Kidney epithelial cell (primary cell): ENCODE results near the gene BPIFB3. TPM values are rescaled to one million over a fixed set of nuclear protein-coding genes. Genes with fewer than 3 reads are reported as not detected.

Experiments used
- DNase-seq: peaks from one replicate; pipeline ENCODE4 v3.0.0-alpha.2; 2010; ENCODE audit warnings: low read depth
- H3K27me3 ChIP-seq: 2 replicates; pipeline ENCODE4 v1.6.0; 2011; ENCODE audit warnings: low read length; ENCODE audit not compliant: control insufficient read depth, insufficient read depth
- H3K36me3 ChIP-seq: 2 replicates; pipeline ENCODE4 v1.5.1; 2011; ENCODE audit warnings: low read length; ENCODE audit not compliant: control insufficient read depth, insufficient read depth
- H3K4me3 ChIP-seq: 2 replicates; pipeline ENCODE4 v1.5.1; 2011; ENCODE audit warnings: low read depth, mild to moderate bottlenecking, control low read depth, low read length
- total RNA-seq: library from RNA; depleted of rRNA; stranded (reverse); fragments of >200 nt; gene quantifications from 2 replicates; pipeline ENCODE4 v1.2.3, GENCODE V29; 2015
- TF ChIP-seq, protein P1 (sequence below): IDR thresholded peaks from 2 replicates; pipeline ENCODE4 v1.5.1; 2011; ENCODE audit warnings: mild to moderate bottlenecking, moderate library complexity, low read length, control low read depth, inconsistent platforms; ENCODE audit not compliant: insufficient read depth, poor library complexity, severe bottlenecking

BPIFB3 gene
- total RNA-seq, 1 donor from 2014 or later = not detected

GRCh38 chr20:33007376-33008335 is 46.0 kb upstream of the BPIFB3 start, which contains the start of gene BPIFB2:
Gene BPIFB2, plus strand, starts transcription at chr20:33007704. Its CDS starts 871 bp downstream, at chr20:33008575.
- TF ChIP-seq, protein P1, sequence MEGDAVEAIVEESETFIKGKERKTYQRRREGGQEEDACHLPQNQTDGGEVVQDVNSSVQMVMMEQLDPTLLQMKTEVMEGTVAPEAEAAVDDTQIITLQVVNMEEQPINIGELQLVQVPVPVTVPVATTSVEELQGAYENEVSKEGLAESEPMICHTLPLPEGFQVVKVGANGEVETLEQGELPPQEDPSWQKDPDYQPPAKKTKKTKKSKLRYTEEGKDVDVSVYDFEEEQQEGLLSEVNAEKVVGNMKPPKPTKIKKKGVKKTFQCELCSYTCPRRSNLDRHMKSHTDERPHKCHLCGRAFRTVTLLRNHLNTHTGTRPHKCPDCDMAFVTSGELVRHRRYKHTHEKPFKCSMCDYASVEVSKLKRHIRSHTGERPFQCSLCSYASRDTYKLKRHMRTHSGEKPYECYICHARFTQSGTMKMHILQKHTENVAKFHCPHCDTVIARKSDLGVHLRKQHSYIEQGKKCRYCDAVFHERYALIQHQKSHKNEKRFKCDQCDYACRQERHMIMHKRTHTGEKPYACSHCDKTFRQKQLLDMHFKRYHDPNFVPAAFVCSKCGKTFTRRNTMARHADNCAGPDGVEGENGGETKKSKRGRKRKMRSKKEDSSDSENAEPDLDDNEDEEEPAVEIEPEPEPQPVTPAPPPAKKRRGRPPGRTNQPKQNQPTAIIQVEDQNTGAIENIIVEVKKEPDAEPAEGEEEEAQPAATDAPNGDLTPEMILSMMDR = no peak
- H3K27me3 ChIP-seq = no peaks in the 10 kb centered on the region
- H3K36me3 ChIP-seq = no peaks in the 10 kb centered on the region
- no peak within 1 kb of the TSS for H3K4me3 ChIP-seq
- no peak for DNase-seq

DNA sequence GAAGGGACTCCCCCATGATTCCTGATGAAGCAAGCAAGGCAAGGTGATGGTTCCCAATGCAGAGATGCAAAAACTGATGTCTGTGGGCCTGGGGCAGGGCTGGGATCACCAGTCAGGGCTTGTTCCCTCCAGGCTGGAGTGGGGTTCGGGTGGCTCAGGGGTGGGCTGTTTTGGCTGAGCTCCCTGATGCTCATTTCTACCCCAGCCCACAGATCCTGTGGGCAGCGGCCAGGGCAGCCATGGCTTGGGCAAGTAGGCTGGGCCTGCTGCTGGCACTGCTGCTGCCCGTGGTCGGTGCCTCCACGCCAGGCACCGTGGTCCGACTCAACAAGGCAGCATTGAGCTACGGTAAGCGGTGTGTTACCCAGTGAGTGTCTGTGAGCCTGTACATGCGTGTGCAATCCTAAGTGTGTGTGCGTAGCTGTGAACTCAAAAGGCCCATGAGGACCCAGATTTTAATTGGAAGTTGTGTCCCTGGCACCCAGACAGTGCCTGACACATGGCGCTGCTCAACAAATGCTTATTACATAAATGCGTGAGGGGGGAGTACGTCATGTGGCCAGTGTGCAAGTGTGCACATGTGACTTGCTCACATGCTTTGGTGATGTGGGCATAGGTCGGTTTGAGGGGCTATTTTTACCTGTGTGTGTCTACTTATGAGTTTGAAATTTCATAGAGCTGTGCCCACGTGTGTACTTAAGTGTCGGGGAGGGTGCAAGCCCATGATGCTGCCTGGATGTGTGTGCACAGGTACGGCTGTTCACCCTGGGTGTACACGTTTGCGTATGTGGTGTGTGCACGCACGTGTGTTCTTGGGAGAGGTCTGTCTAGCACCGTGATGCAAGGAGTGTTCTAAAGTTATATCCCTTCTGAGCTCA is 45.1 kb upstream of the BPIFB3 start:
- H3K27me3 ChIP-seq = no peaks in the 10 kb centered on the region

DNA sequence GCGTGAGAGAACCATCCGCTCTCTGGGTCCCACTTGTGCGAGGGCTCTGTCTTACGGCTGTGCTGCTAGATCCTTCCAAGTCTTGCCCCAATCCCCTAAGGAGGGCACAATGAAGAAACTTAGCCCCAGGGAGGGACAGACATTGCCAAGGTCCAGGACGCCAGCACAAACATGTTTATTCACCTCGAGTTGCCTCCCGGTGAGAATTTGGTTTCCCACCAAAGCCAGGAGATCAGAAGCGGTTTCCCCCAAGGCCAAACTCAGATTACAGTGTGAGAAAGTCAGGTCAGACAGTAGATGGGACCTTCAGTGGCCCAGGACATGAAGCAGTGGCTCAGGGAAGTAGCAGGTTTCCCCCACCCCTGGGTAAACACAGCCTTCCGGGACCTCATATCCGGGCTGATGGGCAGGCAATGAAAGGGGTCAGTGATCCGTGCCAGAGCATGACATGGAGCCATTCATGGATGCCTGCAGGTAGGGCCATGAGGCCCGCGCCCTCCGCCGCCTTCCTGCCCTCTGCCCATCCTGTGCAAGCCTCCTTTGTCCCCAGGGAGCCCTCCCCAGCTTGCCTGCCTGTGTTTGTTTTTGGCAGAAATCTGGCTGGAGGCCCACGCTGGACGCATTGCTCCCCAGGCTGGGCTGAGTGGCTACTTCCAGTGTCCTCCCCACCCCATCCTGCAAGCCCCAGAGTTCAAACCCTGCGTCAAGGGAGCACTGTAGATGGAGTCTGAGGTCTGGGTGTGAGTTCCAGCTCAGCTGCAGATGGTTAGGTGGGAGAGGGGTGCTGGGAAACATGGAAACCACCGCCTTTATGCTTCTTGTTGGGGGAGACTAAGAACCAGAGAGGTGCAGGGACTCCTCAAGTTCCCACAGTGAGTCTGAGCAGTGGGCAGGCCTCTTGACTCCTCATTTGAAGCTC is 44.2 kb upstream of the BPIFB3 start:
- Histone ChIP-seq H3K27me3 (no peaks in the 10 kb centered on the region), H3K36me3 (no peaks in the 10 kb centered on the region), H3K4me3 (no peak overlapping the region)
- TF ChIP-seq, protein P1 = no peak
- DNase-seq = no peak

More for the DNA sequence above, 45.1 kb upstream of the BPIFB3 start:
- Histone ChIP-seq H3K36me3 (no peaks in the 10 kb centered on the region), H3K4me3 (no peak overlapping the region)
- DNase-seq = no peak
- TF ChIP-seq, protein P1 = no peak

DNA sequence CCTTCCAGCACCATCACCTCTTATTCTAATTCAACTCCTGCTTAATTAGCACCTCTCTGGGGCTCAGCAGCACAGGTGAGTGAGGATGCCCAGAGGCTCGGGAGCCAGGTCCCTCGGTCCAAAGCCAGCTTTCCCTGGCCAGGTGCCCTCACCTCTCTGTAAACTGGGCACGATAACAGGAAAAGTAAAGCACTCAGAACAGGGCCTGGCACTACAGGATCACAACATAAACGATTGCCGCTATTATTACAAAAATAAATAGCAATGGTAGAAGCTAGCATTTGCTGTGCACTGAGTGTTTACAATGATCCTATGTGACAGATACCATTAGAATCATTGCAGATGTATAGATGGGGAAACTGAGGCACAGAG is 43.6 kb upstream of the BPIFB3 start:
- DNase-seq = no peak
- TF ChIP-seq, protein P1 = no peak
- Histone ChIP-seq H3K27me3 (no peaks in the 10 kb centered on the region), H3K4me3 (no peak overlapping the region), H3K36me3 (no peaks in the 10 kb centered on the region)

DNA sequence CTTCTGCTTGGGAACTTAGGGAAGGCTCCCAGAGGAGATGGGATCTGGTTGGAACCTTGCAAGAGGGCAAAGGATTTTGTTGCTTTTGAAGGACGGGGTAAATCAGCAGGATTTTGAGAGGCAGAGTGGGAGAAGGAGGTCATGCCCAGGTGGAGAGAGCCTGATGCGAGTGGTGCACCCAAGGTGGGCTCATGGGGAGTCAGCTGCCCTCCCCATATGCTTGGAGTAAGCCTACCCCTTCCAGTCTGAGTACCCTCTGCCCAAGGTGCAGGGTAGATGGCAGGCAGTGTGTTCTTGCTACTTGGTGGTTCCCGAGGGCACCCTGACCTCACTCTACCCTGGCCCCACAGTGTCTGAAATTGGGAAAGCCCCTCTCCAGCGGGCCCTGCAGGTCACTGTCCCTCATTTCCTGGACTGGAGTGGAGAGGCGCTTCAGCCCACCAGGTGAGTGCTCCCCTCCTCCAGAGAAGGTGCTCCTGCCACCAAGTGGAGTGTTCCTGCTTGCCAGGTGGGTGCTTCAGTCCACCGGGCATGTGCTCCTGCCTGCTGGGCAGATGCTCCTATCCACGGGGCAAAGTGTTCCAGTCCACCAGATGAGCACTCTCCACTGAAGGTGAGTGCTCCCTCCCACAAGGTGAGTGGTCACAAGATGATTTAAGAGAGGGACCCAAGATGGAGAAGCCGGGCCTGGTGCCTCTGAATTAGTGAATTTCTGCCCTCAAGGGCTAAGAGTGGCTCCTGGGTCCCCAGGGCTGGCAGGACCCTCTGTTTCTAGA is 42.8 kb upstream of the BPIFB3 start:
- TF ChIP-seq, protein P1 = no peak
- no peaks in the 10 kb centered on the region for H3K36me3 ChIP-seq
- no peak overlapping the region for H3K4me3 ChIP-seq
- no peaks in the 10 kb centered on the region for H3K27me3 ChIP-seq
- DNase-seq = no peak
